Measurements from ENCODE around the gene PURA.

PURA gene

GRCh38 chr5:140134277-140134935 lies 20.5 kb downstream of the PURA start:
- TF ChIP-seq, protein P1, sequence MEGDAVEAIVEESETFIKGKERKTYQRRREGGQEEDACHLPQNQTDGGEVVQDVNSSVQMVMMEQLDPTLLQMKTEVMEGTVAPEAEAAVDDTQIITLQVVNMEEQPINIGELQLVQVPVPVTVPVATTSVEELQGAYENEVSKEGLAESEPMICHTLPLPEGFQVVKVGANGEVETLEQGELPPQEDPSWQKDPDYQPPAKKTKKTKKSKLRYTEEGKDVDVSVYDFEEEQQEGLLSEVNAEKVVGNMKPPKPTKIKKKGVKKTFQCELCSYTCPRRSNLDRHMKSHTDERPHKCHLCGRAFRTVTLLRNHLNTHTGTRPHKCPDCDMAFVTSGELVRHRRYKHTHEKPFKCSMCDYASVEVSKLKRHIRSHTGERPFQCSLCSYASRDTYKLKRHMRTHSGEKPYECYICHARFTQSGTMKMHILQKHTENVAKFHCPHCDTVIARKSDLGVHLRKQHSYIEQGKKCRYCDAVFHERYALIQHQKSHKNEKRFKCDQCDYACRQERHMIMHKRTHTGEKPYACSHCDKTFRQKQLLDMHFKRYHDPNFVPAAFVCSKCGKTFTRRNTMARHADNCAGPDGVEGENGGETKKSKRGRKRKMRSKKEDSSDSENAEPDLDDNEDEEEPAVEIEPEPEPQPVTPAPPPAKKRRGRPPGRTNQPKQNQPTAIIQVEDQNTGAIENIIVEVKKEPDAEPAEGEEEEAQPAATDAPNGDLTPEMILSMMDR (IDR thresholded peaks at IDR 0.05; ENCODE audit: low read depth, low read length, missing control alignments), result no peak
- Histone ChIP-seq H3K27ac (no peak overlapping the region), H3K4me3 (ENCODE audit: low read depth, low read length) (no peak overlapping the region), H3K27me3 (replicated peaks) (no peaks in the 10 kb centered on the region), H3K36me3 (replicated peaks) (no peaks in the 10 kb centered on the region)
- in situ Hi-C loops (cut with HindIII; ENCODE audit: low pct_ligation_motif_present, low sequenced_read_pairs), result no loop called here
- no peak for DNase-seq

DNA sequence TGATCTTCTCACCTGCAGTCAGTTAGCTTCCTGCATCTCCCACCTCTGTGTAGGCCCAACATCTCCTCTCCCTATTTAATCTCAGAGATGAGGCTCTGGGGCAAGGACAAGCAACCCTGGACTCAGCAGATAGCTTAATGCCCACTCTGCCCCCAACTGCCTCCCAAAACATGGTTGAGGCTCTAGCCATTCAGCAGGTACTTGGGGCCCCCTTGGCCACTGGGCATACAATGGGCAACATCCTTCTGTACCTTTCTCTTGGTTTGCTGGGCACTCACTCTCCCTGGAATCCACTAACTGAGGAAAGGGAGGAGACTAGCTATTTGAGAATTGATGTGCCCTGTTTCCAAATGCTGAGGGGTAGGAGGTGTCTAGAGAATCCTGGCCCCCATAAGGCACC lies 21.2 kb downstream of the PURA start:
- Histone ChIP-seq H3K27ac (no peak overlapping the region), H3K36me3 (replicated peaks) (no peaks in the 10 kb centered on the region), H3K4me3 (ENCODE audit: low read depth, low read length) (no peak overlapping the region), H3K27me3 (replicated peaks) (no peaks in the 10 kb centered on the region)
- in situ Hi-C loops (cut with HindIII; ENCODE audit: low pct_ligation_motif_present, low sequenced_read_pairs), result no loop called here
- TF ChIP-seq, protein P1 (IDR thresholded peaks at IDR 0.05; ENCODE audit: low read depth, low read length, missing control alignments), result no peak
- DNase-seq, result no peak

DNA sequence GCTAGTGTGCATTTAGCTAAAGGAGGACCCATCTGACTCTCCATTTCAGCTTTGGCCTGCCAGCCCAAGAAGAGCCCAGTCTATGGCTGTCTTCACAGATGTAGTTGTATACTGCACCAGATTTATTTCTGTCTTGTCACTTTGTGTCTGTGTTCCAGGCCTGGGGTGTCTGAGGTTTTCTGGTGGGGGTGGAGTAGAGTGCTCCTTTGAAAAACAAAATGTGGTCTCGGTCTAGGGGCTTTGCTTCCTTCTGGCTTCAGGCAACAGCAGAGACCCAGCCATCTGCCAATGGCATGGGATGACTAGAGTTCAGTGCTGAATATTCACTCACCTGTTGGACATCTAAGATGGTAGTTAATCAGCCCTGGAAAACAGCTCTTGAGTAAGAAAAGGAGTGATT lies 22.7 kb downstream of the PURA start:
- no peak overlapping the region for H3K4me3 ChIP-seq (ENCODE audit: low read depth, low read length)
- H3K27ac ChIP-seq, result no peak overlapping the region
- H3K36me3 ChIP-seq (replicated peaks), result no peaks in the 10 kb centered on the region
- no peak for DNase-seq
- TF ChIP-seq, protein P1 (IDR thresholded peaks at IDR 0.05; ENCODE audit: low read depth, low read length, missing control alignments), result no peak
- in situ Hi-C loops (cut with HindIII; ENCODE audit: low pct_ligation_motif_present, low sequenced_read_pairs), result no loop called here
- no peaks in the 10 kb centered on the region for H3K27me3 ChIP-seq (replicated peaks)

DNA sequence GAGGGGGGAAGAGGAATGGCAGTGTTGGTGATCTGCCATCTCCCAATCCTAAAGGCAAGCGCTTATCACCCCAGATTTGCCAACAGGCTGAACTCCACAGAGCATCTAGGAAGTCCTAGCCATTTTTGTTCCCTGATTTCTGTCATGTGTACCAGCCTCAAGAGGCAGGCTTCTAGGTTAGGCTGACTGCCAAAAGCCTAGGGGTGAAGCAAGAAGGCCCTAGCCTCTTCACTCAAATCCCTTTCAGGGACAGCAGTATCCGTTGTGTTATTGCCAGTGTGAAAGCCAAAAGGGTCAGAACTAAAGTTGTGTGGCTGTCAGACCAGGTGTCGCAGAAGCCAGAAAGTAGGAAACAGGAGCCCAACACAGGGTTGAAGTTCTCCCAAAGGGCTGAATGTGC lies 26.5 kb downstream of the PURA start:
- in situ Hi-C loops (cut with HindIII; ENCODE audit: low pct_ligation_motif_present, low sequenced_read_pairs), result no loop called here
- TF ChIP-seq, protein P1 (IDR thresholded peaks at IDR 0.05; ENCODE audit: low read depth, low read length, missing control alignments), result no peak
- Histone ChIP-seq H3K27me3 (replicated peaks) (no peaks in the 10 kb centered on the region), H3K27ac (no peak overlapping the region), H3K4me3 (ENCODE audit: low read depth, low read length) (no peak overlapping the region), H3K36me3 (replicated peaks) (no peaks in the 10 kb centered on the region)
- no peak for DNase-seq

DNA sequence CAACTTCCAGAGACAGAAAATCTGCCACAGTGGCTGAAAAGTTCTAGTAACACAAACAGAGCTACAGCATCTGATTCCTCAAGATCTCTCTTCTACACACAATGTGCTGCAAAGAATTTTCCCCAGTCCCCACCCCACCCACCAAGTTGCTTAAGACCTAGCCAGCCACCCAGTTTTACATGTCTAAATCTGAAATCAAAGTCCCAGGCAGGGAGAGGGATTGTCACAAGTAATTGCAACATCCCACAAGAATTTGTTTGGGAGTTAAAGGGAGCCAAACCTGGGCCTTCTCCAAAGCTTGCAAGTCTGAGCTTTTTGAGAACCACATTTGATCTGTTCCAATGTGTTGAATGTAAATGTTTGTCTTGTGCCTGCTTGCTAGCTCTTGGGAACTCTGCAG lies 27.3 kb downstream of the PURA start:
- no peak for DNase-seq
- H3K36me3 ChIP-seq (replicated peaks), result no peaks in the 10 kb centered on the region
- no peaks in the 10 kb centered on the region for H3K27me3 ChIP-seq (replicated peaks)
- no peak overlapping the region for H3K27ac ChIP-seq
- in situ Hi-C loops (cut with HindIII; ENCODE audit: low pct_ligation_motif_present, low sequenced_read_pairs), result no loop called here
- TF ChIP-seq, protein P1 (IDR thresholded peaks at IDR 0.05; ENCODE audit: low read depth, low read length, missing control alignments), result no peak
- H3K4me3 ChIP-seq (ENCODE audit: low read depth, low read length), result no peak overlapping the region

GRCh38 chr5:140142246-140142645 lies 28.3 kb downstream of the PURA start:
- no peaks in the 10 kb centered on the region for H3K27me3 ChIP-seq (replicated peaks)
- in situ Hi-C loops (cut with HindIII; ENCODE audit: low pct_ligation_motif_present, low sequenced_read_pairs), result no loop called here
- TF ChIP-seq, protein P1 (IDR thresholded peaks at IDR 0.05; ENCODE audit: low read depth, low read length, missing control alignments), result no peak

More at GRCh38 chr5:140142246-140142645, 28.3 kb downstream of the PURA start:
- Histone ChIP-seq H3K36me3 (replicated peaks) (no peaks in the 10 kb centered on the region), H3K27ac (no peak overlapping the region), H3K4me3 (ENCODE audit: low read depth, low read length) (no peak overlapping the region)
- no peak for DNase-seq

All from brain microvascular endothelial cell (primary cell).